ENCODE results near the gene POU3F4.

GRCh38 chrX:83508006-83508405 is at the start of gene POU3F4:
- TF ChIP-seq CTCF (IDR thresholded peaks at IDR 0.05) (no peak), POLR2A (IDR thresholded peaks at IDR 0.05) (no peak)

All from heart left ventricle (tissue), 13 donors.